Posterior vena cava (tissue), 2 donors: ENCODE results near the gene TSPAN14. TPM values are rescaled to one million over a fixed set of nuclear protein-coding genes. Genes with fewer than 3 reads are reported as not detected.
A peak's percentile ranks its signal among the peaks of the same experiment; 100 is the strongest.

Experiments used
- DNase-seq: peaks from one replicate; pipeline ENCODE4 v3.0.0-alpha.2; 2020; ENCODE audit warnings: low spot score
- intact Hi-C, 2 donors: fragments of 100-400 bp; cut with DNase I; formaldehyde crosslinking; loops; one replicate each; pipeline versions ENCODE4 v1.14.1 to v1.14.2; 2022 to 2023
- total RNA-seq, 2 donors: library from RNA; stranded (reverse); fragmentation: NEBNext Ultra II Directional; extraction: Animal tissue kit (Norgen Biotek cat#: 25700); gene quantifications; one replicate each; pipeline ENCODE4 v1.2.1, GENCODE V29; 2021
- donor health status: DM: yes; HTN: yes; CAD: no.
- donor health status: DM: yes; HTN: yes; CAD: no.

TSPAN14 gene
- total RNA-seq, 2 donors from 2014 or later, result 56.6 to 57.4 TPM

- peak; percentile 90 for DNase-seq
- intact Hi-C loops, result loop anchor here in 1 of 2 donors (2.0 kb wide), 1 partner anchor 43 kb away; the partner anchor contains the start of gene TSPAN14
Observed at GRCh38 chr10:80497187-80498077, 43.3 kb downstream of the TSPAN14 start.

- no peak for DNase-seq
- intact Hi-C loops, result loop anchor here in 1 of 2 donors (2.0 kb wide), 1 partner anchor 43 kb away; the partner anchor contains the start of gene TSPAN14
Observed at GRCh38 chr10:80498078-80498832, 44.1 kb downstream of the TSPAN14 start.

- intact Hi-C loops, result loop anchor here in 1 of 2 donors (2.0 kb wide), 1 partner anchor 44 kb away; the partner anchor contains the start of gene TSPAN14
Observed at GRCh38 chr10:80498833-80499741, 45.0 kb downstream of the TSPAN14 start.

GRCh38 chr10:80500572-80501380, 46.7 kb downstream of the TSPAN14 start:
- intact Hi-C loops, result loop anchor here in 1 of 2 donors (5.0 kb wide), 1 partner anchor 43 kb away; no protein-coding TSS in a partner anchor
- no peak for DNase-seq

More at GRCh38 chr10:80498833-80499741, 45.0 kb downstream of the TSPAN14 start:
- DNase-seq, result peak; percentile 98

- intact Hi-C loops, result loop anchor here in 1 of 2 donors (5.0 kb wide), 1 partner anchor 44 kb away; no protein-coding TSS in a partner anchor
Observed at GRCh38 chr10:80501381-80501912, 47.3 kb downstream of the TSPAN14 start.

GRCh38 chr10:80501913-80502521, 47.9 kb downstream of the TSPAN14 start:
- no peak for DNase-seq
- intact Hi-C loops, result loop anchor here in 1 of 2 donors (5.0 kb wide), 1 partner anchor 45 kb away; no protein-coding TSS in a partner anchor

More at GRCh38 chr10:80501381-80501912, 47.3 kb downstream of the TSPAN14 start:
- no peak for DNase-seq

- intact Hi-C loops, result loop anchor here in 1 of 2 donors (5.0 kb wide), 1 partner anchor 46 kb away; no protein-coding TSS in a partner anchor
- DNase-seq, result no peak
Observed at GRCh38 chr10:80502621-80503583, 48.8 kb downstream of the TSPAN14 start.

- no peak for DNase-seq
- intact Hi-C loops, result loop anchor here (2.0 to 5.0 kb wide), 2 partner anchors 46 to 59 kb away; no protein-coding TSS in a partner anchor
Observed at GRCh38 chr10:80503584-80504157, 49.6 kb downstream of the TSPAN14 start.

- intact Hi-C loops, result loop anchor here (2.0 to 5.0 kb wide), 2 partner anchors 47 to 59 kb away; no protein-coding TSS in a partner anchor
- DNase-seq, result no peak
Observed at GRCh38 chr10:80504158-80504811, 50.2 kb downstream of the TSPAN14 start.

- intact Hi-C loops, result loop anchor here (2.0 to 5.0 kb wide), 3 partner anchors 48 to 60 kb away; no protein-coding TSS in a partner anchor
- no peak for DNase-seq
Observed at GRCh38 chr10:80504897-80505465, 50.9 kb downstream of the TSPAN14 start.

- DNase-seq, result no peak
- intact Hi-C loops, result loop anchor here in 1 of 2 donors (5.0 kb wide), 1 partner anchor 59 kb away; no protein-coding TSS in a partner anchor
Observed at GRCh38 chr10:80506189-80506575, 52.1 kb downstream of the TSPAN14 start.

- intact Hi-C loops, result loop anchor here in 1 of 2 donors (5.0 kb wide), 1 partner anchor 60 kb away; no protein-coding TSS in a partner anchor
- no peak for DNase-seq
Observed at GRCh38 chr10:80506836-80507487, 52.9 kb downstream of the TSPAN14 start.

GRCh38 chr10:80509108-80509402, 54.9 kb downstream of the TSPAN14 start:
- intact Hi-C loops, result loop anchor here in 1 of 2 donors (5.0 kb wide), 1 partner anchor 62 kb away; no protein-coding TSS in a partner anchor
- DNase-seq, result no peak
